Subcutaneous adipose tissue (tissue), 4 donors: ENCODE results near the gene RAD51B. TPM values are rescaled to one million over a fixed set of nuclear protein-coding genes. Genes with fewer than 3 reads are reported as not detected.

Experiments used
- total RNA-seq, 4 donors: library from RNA; depleted of rRNA; stranded (reverse); fragments of >200 nt; gene quantifications; one replicate each; pipeline ENCODE4 v1.1.0, GENCODE V29; 2016
- TF ChIP-seq, protein P1 (sequence below): fragments of 450-650 bp; IDR thresholded peaks from one replicate; pipeline ENCODE4 v1.5.1; 2016; ENCODE audit warnings: low read depth, mild to moderate bottlenecking, control low read depth, antibody characterized with exemption, moderate library complexity

The RAD51B gene
- total RNA-seq, 4 donors from 2014 or later: 9.7 to 24.1 (median 16.7) TPM

DNA sequence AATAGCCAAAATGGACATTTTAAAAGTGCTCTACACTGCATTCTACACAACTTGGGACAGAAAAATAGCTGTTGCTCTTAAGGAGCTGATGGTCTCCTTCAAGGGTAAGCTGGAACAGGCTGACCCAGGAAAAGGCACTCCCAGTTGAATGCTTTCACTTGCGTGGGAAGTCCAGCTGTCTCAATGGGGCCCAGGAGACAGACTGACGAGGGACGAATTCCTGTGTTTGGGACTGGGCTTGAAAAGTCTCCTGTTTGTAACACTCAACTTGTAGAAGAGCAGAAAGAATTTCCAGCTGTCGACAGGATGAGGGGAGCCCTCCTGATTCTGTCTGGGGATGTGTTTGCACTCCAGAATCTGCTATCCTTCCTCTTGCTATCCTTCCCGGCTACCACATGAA, 792.5 kb downstream of the RAD51B start:
- TF ChIP-seq, protein P1, sequence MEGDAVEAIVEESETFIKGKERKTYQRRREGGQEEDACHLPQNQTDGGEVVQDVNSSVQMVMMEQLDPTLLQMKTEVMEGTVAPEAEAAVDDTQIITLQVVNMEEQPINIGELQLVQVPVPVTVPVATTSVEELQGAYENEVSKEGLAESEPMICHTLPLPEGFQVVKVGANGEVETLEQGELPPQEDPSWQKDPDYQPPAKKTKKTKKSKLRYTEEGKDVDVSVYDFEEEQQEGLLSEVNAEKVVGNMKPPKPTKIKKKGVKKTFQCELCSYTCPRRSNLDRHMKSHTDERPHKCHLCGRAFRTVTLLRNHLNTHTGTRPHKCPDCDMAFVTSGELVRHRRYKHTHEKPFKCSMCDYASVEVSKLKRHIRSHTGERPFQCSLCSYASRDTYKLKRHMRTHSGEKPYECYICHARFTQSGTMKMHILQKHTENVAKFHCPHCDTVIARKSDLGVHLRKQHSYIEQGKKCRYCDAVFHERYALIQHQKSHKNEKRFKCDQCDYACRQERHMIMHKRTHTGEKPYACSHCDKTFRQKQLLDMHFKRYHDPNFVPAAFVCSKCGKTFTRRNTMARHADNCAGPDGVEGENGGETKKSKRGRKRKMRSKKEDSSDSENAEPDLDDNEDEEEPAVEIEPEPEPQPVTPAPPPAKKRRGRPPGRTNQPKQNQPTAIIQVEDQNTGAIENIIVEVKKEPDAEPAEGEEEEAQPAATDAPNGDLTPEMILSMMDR: no peak

DNA sequence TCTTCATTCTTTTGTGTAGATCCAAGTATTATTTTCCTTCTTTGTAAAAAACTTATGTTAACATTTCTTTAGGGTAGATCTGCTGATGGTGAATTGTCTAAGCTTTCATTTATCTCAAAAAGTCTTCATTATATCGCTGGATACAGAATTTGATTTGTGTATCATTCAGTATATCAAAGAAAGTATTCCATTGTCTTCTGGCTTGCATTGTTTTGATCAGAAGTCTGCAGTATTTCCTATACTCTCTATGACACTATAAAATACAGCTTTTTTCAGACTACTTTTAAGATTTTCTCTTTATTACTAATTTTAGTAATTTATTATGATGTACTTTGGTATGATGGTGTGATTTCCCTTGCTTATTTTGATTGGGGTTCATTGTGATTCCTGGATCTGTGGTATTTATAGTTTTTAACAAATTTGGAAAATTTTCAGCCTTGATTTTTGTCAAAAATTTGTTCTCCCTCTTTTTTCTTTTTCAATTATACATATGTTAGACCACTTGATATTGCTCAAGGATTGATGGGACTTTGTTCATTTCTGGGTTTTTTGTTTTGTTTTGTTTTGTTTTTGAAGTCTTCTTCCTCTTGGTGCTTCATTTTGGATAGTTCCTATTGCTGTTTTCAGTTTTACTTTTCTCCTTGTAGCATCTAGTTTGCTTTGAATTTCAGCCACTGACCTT, 796.8 kb downstream of the RAD51B start:
- TF ChIP-seq, protein P1: no peak

DNA sequence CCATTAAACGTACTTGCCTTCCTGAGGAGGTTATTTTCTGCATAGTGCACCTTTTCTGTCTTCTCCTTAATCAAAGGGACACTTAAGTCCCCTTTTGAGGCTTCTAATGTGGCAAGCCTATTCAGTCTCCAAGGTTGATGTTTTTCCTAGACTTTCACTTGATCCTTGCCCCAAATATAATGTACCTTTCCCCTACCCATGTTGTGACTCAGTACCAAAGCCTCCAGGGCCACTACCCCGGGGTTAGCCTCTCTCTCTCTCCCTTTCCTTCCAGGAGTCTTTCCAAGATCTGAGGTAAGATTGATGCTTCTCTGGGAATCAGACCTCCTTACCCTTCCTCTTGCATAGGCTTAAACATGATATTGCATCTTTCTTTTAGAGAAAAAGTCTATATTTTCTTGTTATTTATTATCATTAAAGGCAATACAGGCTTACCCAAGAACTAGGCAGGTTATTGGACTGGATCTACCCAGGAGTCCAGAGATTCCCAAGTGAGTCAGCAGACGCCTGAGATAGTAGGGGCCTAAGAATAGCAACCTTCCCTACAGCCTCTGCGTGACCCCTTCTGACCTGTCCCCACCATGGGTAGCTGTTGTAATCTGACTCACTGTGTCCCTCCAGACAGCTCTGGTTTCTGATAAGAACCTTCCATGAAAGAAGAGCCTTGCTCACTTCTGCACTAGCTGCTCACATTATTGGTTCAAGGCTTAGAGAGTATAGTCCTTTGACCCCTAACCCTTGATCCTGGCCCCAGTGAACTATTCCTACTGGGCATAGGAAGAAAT, 800.4 kb downstream of the RAD51B start:
- TF ChIP-seq, protein P1: no peak

DNA sequence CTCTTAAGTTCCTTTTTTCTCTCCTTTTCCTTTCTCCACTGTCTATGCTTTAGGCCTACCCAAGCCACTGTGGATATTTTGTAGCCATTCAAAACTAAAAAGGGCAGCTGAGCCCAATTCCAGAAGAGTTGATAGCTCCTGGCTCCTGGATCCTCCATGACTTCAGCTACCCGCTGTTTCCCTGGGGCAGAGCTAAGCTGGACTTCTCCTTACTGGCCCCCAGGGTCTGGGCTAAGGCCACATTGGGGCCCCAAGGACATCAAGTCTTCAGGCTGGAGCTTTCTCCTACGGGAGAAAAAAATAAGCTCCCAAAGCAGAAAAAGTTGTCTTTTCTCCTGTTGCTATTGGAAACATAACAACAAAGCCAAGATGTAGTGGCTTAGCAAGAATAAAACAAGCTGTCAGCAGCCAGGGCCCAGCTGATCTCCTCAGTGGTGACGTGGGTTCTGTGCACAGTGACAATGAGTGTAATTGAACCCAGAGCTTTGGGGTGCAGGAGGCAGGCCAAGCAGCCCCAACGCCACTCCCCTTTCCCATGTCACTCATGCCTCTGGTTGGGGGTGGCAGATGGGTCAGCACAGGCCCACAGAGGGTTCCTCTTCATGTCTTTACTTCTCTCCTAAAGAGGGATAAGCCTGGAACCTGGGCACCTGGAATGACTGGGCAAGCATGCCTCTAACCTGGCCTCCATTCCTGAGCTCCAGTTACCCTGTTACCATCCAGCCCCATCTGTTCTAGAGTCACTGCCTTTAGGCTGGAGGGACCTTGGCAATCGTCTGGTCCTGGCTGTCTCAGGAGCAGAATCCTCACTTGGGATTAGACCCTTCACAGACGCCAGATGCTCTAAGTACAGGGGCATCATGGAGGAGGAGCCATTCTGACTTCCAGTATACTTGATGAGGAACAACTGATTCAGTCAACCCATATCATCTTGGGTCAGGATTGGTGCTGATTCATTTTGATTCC, 802.1 kb downstream of the RAD51B start:
- TF ChIP-seq, protein P1: no peak

DNA sequence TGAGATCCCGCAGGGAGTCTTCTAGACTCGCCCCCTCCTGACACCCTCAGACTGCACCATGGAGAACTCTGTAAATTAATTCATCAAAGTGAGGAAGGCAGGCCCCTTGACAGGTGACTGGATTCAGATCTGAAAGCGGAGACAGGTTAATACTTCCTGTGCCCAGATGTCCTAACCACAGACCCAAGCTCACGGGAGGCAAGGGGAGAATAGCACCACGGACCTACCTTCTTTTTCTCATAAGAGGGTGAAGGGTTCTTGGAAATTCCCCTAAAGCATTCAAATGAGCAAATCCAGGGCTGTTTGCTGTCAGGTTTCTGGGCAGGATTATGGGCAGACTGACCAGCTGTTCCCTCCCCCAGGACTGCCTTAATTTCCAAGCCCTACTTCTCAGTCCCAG, 803.3 kb downstream of the RAD51B start:
- TF ChIP-seq, protein P1: no peak

DNA sequence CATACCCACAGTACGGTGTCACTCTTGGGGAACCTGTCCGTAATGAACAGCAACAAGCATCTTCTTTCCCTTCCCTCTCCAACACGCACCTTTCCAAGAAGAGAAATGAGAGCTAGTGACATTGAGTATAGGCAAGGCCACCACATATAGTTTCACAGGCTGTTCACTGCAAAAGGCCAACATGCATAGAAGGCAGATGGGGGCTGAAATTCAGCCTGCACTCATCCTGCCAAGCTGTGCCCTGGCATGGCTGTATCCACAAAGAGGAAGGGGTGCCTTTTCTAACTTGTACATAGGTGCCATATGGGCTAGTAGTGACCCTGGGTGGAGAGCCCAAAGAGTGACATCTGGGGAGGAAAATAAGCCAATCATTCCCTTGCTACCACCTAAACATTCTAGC, 803.7 kb downstream of the RAD51B start:
- TF ChIP-seq, protein P1: no peak
